ENCODE results near the gene C1orf185. TPM values are rescaled to one million over a fixed set of nuclear protein-coding genes. Genes with fewer than 3 reads are reported as not detected.
"Not testable (repeated sequence)": the region's sequence is repeated elsewhere in the genome, so short reads cannot be mapped to it uniquely, and the experiment has no call there.

The C1orf185 gene
- total RNA-seq, result not detected

DNA sequence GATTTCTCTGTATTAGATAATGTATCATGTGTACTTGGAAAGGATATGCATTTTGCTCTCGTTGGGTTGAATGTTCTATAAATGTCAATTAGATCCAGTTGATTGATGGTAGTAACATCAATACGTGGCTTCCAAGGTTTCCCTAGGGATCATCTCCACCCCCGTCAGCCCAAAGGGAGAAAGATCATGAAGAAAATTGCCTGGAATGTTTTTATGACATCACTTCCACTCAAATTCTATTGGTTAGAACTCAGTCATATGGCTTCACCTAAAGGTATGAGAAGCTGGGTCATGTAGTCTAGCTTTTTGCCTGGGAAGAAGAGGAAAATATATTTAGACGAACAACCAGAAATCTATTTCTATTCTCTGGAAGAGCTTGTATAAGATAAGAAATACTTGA lies at the start of gene C1orf185:
Gene C1orf185, plus strand, starts transcription at position 253 of the 400 bp plus-strand sequence. Its CDS starts 6 bp downstream, at position 259.
- no peak for DNase-seq (ENCODE audit: low read depth in 2 of 3, low spot score in 2 of 3)

DNA sequence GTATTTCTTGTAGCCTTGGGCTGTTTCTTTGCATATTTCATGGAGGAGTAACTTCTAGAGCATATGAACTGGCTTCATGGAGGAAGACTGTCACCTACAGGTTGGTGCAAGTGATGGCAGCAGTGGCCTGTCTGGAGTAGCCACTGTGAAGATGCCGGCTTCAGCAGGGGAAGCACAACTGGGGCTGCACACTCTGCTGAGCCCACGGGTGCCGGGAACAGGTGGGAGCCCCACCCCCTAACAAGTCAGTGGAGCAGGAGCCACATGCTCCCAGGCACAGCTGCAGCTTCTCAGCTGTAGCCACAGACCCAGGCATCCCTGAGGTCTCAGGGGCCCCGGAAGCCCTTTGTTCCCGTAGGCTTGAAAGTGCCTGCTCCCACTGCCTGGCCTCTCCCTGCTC lies 43.2 kb upstream of the C1orf185 start:
- no peak for DNase-seq (ENCODE audit: low read depth in 2 of 3, low spot score in 2 of 3)

- no peak for DNase-seq (ENCODE audit: low read depth in 2 of 3, low spot score in 2 of 3)
Measured at GRCh38 chr1:51061231-51061918, 40.7 kb upstream of the C1orf185 start.

DNA sequence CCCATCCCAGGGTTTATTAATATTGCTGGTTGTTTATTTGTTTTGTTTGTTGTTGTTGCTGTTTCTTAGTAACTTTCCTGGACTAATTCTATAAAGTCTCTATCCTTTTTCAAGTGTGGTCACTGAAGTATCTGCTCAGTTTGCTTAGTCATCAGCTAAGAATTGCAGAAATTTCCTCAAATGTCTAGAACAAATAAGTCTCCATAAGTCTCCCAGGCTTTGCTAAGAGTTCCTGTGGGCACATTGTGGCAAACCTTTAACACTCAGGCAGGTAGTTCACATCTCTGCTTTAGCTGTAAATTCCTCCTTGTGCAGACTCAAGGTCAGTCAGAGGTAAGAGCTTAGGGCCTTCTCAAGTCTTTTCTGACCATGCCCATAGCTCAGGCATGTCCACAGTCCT lies 38.9 kb upstream of the C1orf185 start:
- DNase-seq (ENCODE audit: low read depth in 2 of 3, low spot score in 2 of 3), result no peak

DNA sequence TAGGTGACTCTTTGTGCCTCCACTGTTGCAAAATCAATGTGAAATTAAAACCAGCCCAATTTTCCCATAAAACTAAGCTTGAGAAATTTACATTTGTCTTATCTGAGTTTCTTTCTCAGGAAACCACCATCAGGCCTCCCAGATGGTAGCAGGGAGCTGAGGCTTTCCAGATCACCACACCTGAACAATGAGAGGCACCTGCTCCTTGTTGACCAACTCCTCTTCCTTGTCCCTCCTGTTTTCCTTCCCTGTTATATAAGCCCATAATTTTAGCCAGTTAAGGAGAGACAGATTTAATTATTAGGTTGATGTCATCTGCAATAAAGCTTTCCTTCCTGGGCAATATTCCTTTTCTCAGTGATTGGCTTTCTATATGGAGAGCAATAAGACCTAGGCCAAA lies 32.0 kb upstream of the C1orf185 start:
- DNase-seq (ENCODE audit: low read depth in 2 of 3, low spot score in 2 of 3), result no peak

GRCh38 chr1:51070640-51071039 lies 31.4 kb upstream of the C1orf185 start:
- DNase-seq (ENCODE audit: low read depth in 2 of 3, low spot score in 2 of 3), result no peak

GRCh38 chr1:51071291-51072042 lies 30.6 kb upstream of the C1orf185 start:
- DNase-seq (ENCODE audit: low read depth in 2 of 3, low spot score in 2 of 3), result no peak

- DNase-seq (ENCODE audit: low read depth in 2 of 3, low spot score in 2 of 3), result no peak
Measured at GRCh38 chr1:51072043-51072439, 30.0 kb upstream of the C1orf185 start.

- no peak for DNase-seq (ENCODE audit: low read depth in 2 of 3, low spot score in 2 of 3)
Measured at GRCh38 chr1:51072651-51073050, 29.4 kb upstream of the C1orf185 start.

DNA sequence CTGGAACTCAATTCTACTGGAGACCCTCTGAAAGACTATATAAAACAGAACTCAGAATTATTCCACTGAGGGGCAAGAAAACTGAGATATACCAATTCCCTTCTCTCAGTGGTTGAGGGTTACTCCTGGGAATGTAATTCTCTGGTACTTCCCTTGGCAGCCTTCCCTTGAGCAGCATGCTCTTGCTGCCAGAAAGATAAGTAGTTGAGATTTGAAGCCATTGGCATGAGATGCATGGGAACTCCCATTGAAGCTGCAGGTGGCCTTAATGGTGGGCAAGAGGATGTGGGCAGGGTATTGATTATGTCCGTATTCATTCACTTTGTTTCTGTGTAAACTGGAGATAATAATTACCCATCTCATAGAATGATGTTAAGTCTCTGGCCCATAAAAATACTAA lies 28.6 kb upstream of the C1orf185 start:
- no peak for DNase-seq (ENCODE audit: low read depth in 2 of 3, low spot score in 2 of 3)

DNA sequence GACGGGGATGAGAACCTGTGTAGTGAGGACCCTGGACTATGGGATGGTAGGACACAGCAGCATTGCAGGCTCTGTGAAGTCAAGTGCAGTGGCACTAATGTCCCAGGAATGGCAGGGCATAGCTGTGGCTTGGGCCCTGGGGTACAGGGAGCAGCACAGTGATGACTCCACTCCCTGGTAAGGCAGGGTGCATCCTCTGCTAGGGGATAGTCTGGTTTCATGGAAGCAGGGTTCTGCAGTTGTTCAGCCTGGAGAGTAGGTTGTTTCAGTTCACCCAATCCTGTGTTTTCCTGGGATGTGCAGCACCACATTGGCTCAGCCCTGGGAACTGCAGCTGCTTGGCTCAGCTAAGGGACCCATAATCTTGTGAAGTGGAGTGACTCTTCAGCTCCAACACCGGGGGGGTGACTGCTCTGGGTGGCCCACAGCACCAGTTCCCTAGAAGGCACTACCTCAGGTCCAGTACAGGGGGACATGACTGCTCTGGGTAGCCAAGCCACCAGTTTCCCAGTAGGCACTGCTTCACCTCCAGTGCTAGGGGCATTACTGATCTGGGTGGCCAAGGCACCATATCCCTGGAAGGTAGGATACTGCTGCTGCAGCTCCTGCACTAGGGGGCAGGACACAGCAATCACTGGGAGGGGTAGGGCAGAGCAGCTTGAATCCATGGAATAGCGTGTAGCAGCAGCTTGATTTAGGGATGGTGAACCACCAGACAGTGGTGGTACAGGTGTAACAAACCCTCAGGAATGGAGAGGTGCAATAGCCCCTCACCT lies 15.3 kb upstream of the C1orf185 start:
- no peak for DNase-seq (ENCODE audit: low read depth in 2 of 3, low spot score in 2 of 3)

DNA sequence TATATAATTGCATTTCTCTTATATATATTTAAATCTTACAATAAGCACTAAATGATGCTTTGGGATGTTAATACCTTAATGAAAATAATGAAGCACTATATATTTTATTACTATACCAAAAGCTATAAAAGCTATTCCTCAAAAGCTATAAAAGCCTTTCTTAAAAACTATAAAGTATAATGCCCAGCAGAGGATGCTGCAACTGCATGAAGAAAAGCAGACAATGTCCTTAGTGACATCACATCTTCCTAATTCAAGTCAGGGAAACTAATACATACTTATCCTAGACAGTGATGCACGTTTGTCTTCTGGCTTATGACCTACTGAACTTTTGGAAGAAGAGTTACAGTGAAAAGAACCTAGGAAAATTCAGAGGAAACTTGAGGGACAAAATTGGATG lies 13.6 kb upstream of the C1orf185 start:
- DNase-seq (ENCODE audit: low read depth in 2 of 3, low spot score in 2 of 3), result peak in 1 of 3 donors; percentile 4

- no peak for DNase-seq (ENCODE audit: low read depth in 2 of 3, low spot score in 2 of 3)
Measured at GRCh38 chr1:51093581-51093980, 8.4 kb upstream of the C1orf185 start.

DNA sequence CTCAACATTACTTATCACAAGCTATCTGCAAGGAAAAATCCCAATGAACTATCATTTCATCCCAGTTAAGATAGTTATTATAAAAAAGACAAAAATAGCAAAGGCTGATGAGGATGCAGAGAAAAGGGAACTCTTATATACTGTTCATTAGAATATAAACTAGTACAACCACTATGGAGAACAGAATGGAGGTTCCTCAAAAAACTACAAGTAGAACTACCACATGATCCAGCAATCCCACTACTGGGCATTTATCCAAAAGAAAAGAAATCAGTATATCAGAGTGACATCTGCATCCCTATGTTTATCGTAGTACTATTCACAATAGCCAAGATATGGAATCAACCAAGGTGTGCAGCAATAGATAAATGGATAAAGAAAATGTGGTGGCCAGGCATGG lies 4.9 kb upstream of the C1orf185 start:
- no peak for DNase-seq (ENCODE audit: low read depth in 2 of 3, low spot score in 2 of 3)

GRCh38 chr1:51100264-51100880 lies 1.7 kb upstream of the C1orf185 start:
- no peak for DNase-seq (ENCODE audit: low read depth in 2 of 3, low spot score in 2 of 3)

GRCh38 chr1:51114137-51114536 lies 12.1 kb downstream of the C1orf185 start:
- no peak for DNase-seq (ENCODE audit: low read depth in 2 of 3, low spot score in 2 of 3)

DNA sequence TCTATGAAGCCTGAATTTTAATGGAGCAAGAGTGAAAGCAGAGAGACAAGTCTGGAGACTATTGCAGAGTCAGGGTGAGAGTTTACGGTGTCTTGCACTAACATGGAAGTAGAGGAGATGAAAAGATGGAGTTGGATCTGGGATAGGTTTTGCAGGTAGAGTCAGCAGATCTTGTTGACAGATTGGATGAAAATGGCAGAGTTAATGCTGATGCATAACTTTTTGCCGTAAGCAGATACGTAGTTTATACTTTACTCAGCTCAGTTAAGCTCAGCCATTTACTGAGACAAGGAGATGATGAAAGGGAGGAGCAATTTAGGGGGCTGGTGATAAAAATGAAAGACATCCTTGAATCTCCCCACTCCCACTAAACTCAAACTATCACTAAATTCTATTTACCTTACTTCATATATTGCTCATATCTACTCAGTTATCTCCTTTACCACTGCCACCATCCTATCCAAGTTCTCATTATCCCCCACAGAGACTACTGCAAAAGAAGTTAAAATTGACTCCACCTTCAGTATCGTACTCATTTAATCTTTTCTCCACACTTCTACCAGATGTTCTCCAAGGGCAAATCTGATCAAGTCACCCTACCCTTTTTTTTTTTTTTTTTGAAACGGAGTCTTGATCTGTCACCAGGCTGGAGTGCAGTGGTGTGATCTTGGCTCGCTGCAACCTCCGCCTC lies 13.8 kb downstream of the C1orf185 start:
- no peak for DNase-seq (ENCODE audit: low read depth in 2 of 3, low spot score in 2 of 3)

GRCh38 chr1:51119331-51119730 lies 17.3 kb downstream of the C1orf185 start:
- no peak for DNase-seq (ENCODE audit: low read depth in 2 of 3, low spot score in 2 of 3)

GRCh38 chr1:51120629-51121028 lies 18.6 kb downstream of the C1orf185 start:
- DNase-seq (ENCODE audit: low read depth in 2 of 3, low spot score in 2 of 3), result no peak

DNA sequence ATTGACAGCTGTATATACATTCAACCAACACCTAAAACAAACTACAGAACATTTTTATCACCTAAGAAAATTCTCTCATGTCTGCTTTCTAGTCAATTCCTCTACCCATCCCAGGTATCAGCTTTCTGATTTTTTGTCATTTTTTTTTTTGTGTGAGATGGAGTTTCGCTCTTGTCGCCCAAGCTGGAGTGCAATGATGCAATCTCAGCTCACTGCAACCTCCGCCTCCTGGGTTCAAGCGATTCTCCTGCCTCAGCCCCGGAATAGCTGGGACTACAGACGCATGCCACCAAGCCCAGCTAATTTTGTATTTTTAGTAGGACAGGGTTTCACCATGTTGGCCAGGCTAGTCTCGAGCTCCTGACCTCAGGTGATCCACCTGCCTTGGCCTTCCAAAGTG lies 25.1 kb downstream of the C1orf185 start:
- not testable (repeated sequence) for DNase-seq (ENCODE audit: low read depth in 2 of 3, low spot score in 2 of 3)
